ENCODE data around the gene WIPF2.

The WIPF2 gene

DNA sequence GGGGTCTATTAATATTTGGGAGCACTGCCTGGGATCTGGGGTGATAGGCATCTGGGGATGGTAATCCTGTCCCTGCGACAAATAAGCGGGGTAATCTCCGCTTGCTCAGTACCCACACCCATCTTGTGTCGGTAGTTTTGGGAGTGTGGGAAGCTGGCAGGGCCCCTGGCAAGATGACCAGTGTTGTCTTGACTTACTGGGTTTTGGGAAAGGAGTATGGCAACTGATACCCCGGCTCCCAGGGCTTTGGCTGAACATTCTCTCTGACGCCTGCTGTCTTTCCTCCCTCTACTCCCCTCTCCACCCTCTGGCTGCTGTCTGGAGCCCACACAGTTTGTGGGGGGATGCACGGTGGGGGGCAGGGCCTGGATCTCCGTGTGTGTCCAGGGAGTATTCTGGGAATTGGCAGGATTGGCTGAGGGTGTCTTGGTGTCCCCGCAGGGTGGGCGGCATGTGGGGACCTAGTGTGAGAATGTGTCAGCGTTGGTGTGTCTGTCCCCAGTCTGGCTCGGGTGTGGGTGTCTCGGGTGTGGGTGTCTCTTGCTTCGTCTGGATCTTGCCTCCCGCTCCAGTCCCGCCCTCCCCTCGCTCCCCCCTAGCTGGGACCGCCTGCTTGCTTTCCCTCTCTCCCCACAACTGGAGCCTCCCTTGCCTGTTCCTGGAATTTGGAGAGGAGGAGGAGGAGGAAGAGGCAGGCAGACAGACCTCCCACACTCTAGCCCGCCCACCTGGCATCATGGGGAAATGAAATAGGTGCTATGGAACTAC lies 101.8 kb downstream of the WIPF2 start:
- DNase-seq (ENCODE audit: low spot score in 2 of 2), result no peak
- H3K4me3 ChIP-seq, result no peak overlapping the region

DNA sequence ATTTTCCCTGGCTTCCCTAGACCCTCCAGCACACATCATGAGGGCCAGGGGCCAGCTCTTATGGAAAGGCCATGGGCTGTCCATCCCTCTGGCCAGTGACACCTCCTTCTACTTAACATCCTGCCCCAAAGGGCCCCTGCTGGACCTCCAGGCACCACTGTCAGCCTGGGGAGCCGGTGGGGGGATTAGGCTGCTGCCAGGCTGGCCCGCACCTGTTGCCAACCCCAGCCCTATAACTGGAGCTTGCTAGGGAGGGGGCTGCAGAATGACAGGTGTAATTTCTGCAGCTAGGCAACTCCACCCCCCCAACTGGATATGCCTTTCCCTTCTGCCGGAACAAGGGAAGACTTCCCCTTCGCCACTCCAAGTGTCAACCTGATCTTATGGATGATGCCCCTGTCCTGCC lies 102.4 kb downstream of the WIPF2 start:
- H3K9me3 ChIP-seq, result no peaks in the 10 kb centered on the region
- no peaks in the 10 kb centered on the region for H3K27me3 ChIP-seq (ENCODE audit: low read depth)
- in situ Hi-C loops (cut with MboI; ENCODE audit: low sequenced_read_pairs), result no loop called here
- peaks cover 3% of the 10 kb centered on the region; the same call in 1 of the 2 replicates for H3K36me3 ChIP-seq (replicated peaks)
- DNase-seq (ENCODE audit: low spot score in 2 of 2), result no peak
- H3K4me1 ChIP-seq, result peaks cover 11% of the 10 kb centered on the region
- no peak overlapping the region for H3K4me3 ChIP-seq

More for the DNA sequence above, 101.8 kb downstream of the WIPF2 start:
- H3K27me3 ChIP-seq (ENCODE audit: low read depth), result no peaks in the 10 kb centered on the region
- no peaks in the 10 kb centered on the region for H3K9me3 ChIP-seq
- H3K36me3 ChIP-seq (replicated peaks), result peaks cover 3% of the 10 kb centered on the region; the same call in 1 of the 2 replicates
- in situ Hi-C loops (cut with MboI; ENCODE audit: low sequenced_read_pairs), result no loop called here
- peaks cover 11% of the 10 kb centered on the region for H3K4me1 ChIP-seq

DNA sequence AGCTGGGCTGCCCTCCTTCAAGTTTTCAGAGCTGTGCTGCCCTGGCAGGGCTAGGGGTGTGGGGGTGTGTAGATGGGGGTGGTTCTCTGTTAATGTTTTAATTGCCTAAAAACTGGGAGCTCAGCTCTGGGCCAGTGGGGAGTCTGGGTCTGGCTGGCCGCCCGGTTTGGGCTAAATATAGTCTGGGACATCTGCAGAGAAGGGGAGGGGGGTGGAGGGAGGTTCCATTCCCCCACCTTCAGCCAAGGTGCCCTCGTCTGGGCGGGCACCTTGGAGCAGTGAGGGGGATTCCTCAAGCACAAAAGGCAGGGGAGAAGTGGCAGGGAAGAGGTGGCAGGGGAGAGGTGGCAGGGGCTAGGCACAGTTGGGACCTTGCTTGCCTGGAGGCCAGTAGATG lies 102.9 kb downstream of the WIPF2 start:
- no peak overlapping the region for H3K4me3 ChIP-seq
- H3K27me3 ChIP-seq (ENCODE audit: low read depth), result no peaks in the 10 kb centered on the region
- peaks cover 3% of the 10 kb centered on the region; the same call in 1 of the 2 replicates for H3K36me3 ChIP-seq (replicated peaks)
- no peaks in the 10 kb centered on the region for H3K9me3 ChIP-seq
- in situ Hi-C loops (cut with MboI; ENCODE audit: low sequenced_read_pairs), result no loop called here
- DNase-seq (ENCODE audit: low spot score in 2 of 2), result no peak
- H3K4me1 ChIP-seq, result peaks cover 11% of the 10 kb centered on the region

DNA sequence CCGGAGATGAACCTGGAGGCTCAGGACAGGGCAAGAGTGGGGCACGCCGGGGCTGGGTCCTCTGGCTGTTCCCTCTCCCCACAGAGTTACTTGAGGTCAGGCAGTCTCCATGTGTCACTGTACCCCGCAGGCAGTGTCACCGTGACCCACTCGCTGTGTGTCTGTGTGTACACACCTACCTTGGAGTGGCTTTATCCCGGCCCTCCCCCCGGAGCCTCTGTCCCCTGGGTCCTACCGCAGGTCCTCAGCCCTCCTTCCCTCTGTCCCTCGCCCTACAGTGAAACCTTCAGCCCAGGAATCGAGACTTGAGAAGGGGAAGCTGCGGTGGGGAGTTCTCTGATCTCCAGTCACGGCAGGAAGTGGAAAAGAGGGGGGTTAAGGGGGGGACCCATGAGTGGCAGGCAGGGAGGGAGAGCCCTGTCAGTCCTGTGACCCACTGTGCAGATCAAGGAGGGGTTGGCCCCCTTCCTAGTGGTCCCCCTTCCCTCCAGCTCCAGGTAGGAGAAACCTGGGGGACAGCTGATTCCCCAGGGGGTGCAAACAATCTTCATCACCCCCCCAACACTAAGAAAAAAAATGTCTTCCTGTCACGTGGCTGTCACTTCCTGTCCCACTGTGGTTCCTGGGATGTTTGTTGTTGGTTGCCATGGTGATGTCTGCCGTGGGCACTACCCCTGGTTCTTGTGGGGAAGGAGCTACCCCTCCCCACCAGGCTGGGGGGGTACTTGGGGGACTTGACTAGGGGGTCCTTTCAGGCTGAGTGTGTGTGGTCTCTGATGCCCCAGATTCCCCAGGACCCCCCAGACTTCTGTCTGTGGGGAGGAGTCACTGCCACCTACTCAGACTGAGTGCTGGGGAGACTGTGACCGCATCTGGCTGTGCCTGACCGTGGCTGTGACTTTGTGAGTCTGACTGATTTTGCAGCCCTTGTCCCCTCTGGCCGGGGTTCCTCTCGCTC lies 103.5 kb downstream of the WIPF2 start:
- in situ Hi-C loops (cut with MboI; ENCODE audit: low sequenced_read_pairs), result no loop called here
- DNase-seq (ENCODE audit: low spot score in 2 of 2), result peak in 1 of 2 experiments; percentile 63
- no peaks in the 10 kb centered on the region for H3K9me3 ChIP-seq
- no peak overlapping the region for H3K4me3 ChIP-seq
- peaks cover 5% of the 10 kb centered on the region for H3K4me1 ChIP-seq
- no peaks in the 10 kb centered on the region for H3K27me3 ChIP-seq (ENCODE audit: low read depth)
- H3K36me3 ChIP-seq (replicated peaks), result peaks cover 3% of the 10 kb centered on the region; the same call in 1 of the 2 replicates

DNA sequence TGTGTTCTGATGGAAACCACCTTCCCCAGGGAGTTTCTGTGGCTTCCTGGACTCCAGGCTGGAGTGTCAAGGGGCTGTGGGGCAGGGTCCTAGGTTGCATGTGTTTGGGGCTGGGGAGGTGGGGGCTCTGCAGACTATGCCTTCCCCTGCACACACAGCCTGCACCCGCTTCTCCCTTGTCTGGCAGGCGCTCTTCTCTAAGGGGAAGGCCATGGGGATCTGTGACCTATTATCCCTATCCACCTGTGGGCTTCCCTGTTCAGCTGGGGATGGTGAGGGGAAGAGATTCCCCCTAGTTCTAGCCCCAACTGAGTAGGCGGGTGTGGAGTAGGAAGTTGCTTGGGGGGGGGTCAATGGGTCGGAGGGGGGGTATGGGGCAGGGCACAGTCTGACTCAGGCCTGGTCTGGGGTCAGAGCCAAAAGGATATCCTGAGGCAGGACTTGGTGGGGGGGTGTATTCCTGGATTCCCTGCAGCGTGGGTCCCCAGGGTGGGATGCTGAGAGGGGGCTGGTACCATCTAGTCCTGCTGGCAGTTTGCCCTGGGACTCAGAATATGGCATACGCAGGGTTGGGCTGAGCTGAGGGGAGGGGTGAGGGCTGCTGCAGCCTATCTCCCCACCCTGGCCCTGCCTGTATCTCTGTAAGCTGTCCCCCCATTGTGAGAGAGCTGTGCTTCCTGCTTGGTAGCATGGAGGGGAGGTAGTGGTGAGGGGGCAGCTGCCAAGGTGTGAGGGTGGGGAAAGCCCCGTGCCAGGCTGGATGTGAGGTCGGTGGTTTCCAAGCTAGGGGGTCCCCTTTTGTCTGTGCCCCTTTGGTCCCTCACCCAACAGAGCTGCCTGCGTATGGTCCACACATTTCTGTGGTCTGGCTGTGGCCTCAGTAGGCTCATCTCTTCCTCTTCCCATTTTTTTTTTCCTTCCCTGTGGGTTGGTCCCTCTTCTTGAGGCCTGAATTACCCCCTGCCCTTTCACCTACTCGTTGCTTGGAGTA lies 104.6 kb downstream of the WIPF2 start:
- no peaks in the 10 kb centered on the region for H3K27me3 ChIP-seq (ENCODE audit: low read depth)
- DNase-seq (ENCODE audit: low spot score in 2 of 2), result no peak
- no peaks in the 10 kb centered on the region for H3K9me3 ChIP-seq
- in situ Hi-C loops (cut with MboI; ENCODE audit: low sequenced_read_pairs), result no loop called here
- peaks cover 3% of the 10 kb centered on the region; the same call in 1 of the 2 replicates for H3K4me1 ChIP-seq
- H3K36me3 ChIP-seq (replicated peaks), result no peaks in the 10 kb centered on the region
- no peak overlapping the region for H3K4me3 ChIP-seq

DNA sequence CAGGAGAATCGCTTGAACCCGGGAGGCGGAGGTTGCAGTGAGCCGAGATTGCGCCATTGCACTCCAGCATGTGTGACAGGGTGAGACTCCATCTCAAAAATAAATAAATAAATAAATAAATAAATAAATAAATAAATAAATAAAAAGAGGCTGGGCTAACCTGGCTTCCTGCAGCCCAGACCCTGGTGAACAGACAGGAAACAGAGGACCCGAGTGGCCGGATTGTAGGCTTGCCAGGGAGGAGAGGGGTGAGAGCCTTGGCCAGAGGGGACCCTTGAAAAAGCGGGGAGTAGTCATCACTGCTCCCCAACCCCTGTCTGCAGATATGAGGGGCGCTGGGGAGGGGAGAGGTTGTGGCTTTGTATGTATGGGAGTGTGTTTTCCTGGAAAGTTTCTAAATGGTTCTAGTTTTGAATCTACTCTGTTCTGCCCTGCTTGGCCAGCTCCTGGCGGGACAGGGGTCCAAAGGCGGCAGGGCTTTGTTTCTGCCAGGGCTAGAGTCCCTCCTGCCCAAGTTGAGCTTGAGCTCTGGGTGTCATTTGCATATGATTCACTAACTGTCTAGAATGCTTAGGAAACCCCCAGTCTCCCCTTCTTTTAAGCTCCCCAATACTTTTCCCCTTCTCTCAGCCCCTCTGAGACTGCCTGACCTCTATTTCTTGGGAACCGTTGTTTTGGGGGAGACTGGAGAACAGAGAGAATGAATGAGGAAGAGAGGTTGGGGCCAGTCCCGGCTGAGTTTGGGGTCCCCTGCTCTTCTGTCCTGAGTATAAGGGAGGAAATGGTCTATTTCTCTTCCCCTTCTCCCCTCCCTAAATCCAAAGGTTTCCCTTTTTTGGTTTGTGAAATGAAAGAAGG lies 106.3 kb downstream of the WIPF2 start:
- DNase-seq (ENCODE audit: low spot score in 2 of 2), result no peak
- Histone ChIP-seq H3K36me3 (replicated peaks) (no peaks in the 10 kb centered on the region), H3K27me3 (ENCODE audit: low read depth) (no peaks in the 10 kb centered on the region), H3K4me1 (no peaks in the 10 kb centered on the region), H3K9me3 (no peaks in the 10 kb centered on the region), H3K4me3 (no peak overlapping the region)
- in situ Hi-C loops (cut with MboI; ENCODE audit: low sequenced_read_pairs), result no loop called here

DNA sequence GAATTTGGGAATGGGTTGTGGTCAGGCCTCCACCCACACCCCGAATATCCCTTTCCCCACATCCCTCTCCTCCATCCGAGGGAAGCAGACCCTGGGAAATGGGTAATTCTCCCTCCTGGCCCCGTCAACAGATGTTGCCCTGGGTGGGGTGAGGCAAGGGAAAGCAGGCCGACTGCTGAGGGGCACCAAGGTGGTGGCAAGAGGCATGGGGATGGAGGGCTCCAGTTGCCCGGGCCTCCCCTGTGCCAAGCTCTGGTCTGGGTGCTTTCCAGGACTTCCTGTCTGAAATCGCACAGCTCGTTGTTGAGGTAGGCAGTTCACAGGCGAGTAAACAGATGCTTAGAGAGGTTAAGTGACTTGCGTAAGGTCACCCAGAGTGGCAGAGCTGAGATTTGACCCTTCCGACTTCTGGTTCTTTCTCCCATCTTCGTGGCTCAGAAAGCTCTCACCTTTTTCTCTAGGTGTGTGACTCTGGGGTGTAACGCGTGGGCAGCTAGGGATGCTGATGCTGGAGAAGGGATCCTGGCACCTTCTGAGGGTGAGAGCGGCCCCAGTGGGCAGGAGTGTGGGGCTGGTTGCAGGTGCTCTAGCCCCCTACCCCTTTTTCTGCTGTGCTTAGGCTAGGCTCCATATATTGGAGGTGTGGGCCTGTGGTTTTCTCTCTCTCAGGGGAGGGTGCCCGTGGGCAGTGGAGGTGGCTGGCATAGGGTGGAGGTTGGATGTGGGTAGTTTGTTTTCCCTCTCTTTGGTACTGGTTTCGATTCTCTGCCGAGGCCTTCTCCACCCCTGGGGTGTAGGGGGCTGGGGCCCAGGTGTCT lies 107.1 kb downstream of the WIPF2 start:
- H3K27me3 ChIP-seq (ENCODE audit: low read depth), result no peaks in the 10 kb centered on the region
- in situ Hi-C loops (cut with MboI; ENCODE audit: low sequenced_read_pairs), result no loop called here
- no peaks in the 10 kb centered on the region for H3K4me1 ChIP-seq
- H3K36me3 ChIP-seq (replicated peaks), result no peaks in the 10 kb centered on the region; the same call in 1 of the 2 replicates
- no peak for DNase-seq (ENCODE audit: low spot score in 2 of 2)
- H3K9me3 ChIP-seq, result no peaks in the 10 kb centered on the region
- H3K4me3 ChIP-seq, result no peak overlapping the region

DNA sequence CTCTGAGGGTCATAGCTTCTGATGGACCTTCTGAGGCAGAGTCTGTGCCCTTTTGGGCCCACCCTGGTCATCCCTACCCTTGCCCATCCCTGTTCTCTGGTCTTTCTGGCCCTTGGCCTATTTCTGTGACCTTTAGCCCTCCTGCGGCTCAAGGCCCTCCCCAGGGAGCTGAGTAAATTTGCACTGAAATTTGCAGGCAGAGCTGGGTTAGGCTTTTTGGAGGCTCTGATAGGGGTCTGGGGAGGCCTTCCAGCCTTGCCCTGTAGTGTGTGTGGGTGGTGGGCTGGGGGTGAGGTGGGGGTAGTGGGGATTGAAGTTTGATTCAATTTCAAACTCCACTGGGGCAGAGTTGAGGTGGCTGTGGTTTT lies 107.7 kb downstream of the WIPF2 start:
- no peaks in the 10 kb centered on the region; the same call in 1 of the 2 replicates for H3K36me3 ChIP-seq (replicated peaks)
- in situ Hi-C loops (cut with MboI; ENCODE audit: low sequenced_read_pairs), result no loop called here
- no peaks in the 10 kb centered on the region for H3K9me3 ChIP-seq
- no peaks in the 10 kb centered on the region for H3K27me3 ChIP-seq (ENCODE audit: low read depth)
- H3K4me3 ChIP-seq, result no peak overlapping the region
- DNase-seq (ENCODE audit: low spot score in 2 of 2), result no peak
- H3K4me1 ChIP-seq, result no peaks in the 10 kb centered on the region

DNA sequence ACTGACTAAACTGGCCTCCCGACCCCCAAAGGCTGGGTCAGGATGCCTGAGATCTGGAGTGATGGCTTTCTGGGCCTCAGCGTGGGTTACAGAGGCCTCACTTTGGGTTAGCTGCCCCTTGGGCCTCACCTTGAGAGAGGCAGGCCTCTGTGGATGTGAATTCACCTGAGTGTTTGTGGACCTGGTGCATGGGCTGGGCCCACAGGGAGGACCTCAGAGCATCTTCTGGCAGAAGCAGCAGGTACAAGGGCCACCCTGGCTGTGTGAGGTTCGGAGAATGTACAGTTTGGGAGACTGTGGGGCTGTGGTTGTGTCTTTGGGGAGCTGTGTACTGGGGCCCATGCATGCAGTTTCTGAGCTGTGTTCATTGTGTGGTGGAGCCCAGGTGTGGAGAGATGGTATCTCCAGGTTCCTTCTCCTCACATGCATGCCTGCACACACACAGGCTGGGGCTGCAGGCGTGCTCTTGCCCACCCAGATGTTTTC lies 108.2 kb downstream of the WIPF2 start:
- H3K27me3 ChIP-seq (ENCODE audit: low read depth), result no peaks in the 10 kb centered on the region
- no peaks in the 10 kb centered on the region for H3K4me1 ChIP-seq
- H3K9me3 ChIP-seq, result no peaks in the 10 kb centered on the region
- no peaks in the 10 kb centered on the region; the same call in 1 of the 2 replicates for H3K36me3 ChIP-seq (replicated peaks)
- in situ Hi-C loops (cut with MboI; ENCODE audit: low sequenced_read_pairs), result no loop called here
- DNase-seq (ENCODE audit: low spot score in 2 of 2), result no peak
- no peak overlapping the region for H3K4me3 ChIP-seq

DNA sequence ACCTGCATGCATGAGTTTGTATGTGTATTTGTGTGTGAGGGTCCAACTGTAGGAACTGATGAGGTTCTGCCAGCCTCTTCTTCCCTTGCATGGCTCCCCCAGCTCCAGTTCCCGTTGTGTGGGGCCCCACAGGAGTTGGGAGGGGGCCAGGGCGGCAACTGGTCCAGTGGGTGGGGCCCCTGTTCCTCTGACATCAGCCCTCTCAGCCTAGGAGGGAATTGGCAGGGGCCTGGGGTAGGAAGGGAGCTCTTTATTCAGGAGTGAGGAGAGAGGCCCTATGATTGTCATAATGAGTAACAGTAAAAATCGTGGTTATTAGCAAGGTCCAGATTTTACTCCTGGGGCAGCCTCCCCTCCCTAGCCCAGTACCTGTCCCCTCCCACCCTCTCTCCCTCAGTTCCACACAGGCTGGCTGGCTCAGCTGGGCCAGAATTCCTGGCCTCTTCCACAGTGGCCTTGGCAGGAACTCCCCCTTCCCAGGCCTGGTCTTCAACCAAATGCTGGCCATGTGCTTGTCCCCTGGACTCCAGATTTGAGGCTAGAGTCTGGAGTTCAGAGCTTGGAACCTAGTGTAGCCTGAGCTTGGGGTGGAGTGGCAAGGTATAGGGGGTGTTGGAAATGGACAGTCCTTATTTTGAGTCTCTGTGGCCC lies 108.8 kb downstream of the WIPF2 start:
- H3K9me3 ChIP-seq, result no peaks in the 10 kb centered on the region
- DNase-seq (ENCODE audit: low spot score in 2 of 2), result no peak
- in situ Hi-C loops (cut with MboI; ENCODE audit: low sequenced_read_pairs), result no loop called here
- no peaks in the 10 kb centered on the region for H3K27me3 ChIP-seq (ENCODE audit: low read depth)
- H3K4me1 ChIP-seq, result no peaks in the 10 kb centered on the region
- H3K36me3 ChIP-seq (replicated peaks), result peaks cover 4% of the 10 kb centered on the region; the same call in 1 of the 2 replicates
- no peak overlapping the region for H3K4me3 ChIP-seq

DNA sequence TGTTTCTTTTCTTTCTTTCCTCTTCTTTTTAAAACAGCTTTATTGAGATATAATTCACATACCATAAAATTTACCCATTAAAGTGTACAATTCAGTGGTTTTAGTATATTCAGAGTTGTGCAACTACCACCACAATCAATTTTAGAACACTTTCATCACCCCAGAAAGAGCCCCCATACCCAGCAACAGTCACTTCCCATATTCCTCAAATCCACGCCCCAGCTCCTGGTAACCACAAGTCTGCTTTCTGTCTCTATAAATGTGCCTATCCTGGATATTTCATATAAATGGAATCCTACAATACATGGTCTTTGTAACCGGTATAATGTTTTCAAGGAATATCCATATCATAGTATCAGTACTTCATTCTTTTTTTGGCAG lies 109.3 kb downstream of the WIPF2 start:
- DNase-seq (ENCODE audit: low spot score in 2 of 2), result no peak
- in situ Hi-C loops (cut with MboI; ENCODE audit: low sequenced_read_pairs), result no loop called here
- Histone ChIP-seq H3K27me3 (ENCODE audit: low read depth) (no peaks in the 10 kb centered on the region), H3K9me3 (no peaks in the 10 kb centered on the region), H3K4me3 (no peak overlapping the region), H3K4me1 (no peaks in the 10 kb centered on the region), H3K36me3 (replicated peaks) (peaks cover 4% of the 10 kb centered on the region; the same call in 1 of the 2 replicates)
